ENCODE measurements around the gene SPNS2.

Gene SPNS2, protein sequence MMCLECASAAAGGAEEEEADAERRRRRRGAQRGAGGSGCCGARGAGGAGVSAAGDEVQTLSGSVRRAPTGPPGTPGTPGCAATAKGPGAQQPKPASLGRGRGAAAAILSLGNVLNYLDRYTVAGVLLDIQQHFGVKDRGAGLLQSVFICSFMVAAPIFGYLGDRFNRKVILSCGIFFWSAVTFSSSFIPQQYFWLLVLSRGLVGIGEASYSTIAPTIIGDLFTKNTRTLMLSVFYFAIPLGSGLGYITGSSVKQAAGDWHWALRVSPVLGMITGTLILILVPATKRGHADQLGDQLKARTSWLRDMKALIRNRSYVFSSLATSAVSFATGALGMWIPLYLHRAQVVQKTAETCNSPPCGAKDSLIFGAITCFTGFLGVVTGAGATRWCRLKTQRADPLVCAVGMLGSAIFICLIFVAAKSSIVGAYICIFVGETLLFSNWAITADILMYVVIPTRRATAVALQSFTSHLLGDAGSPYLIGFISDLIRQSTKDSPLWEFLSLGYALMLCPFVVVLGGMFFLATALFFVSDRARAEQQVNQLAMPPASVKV

DNA sequence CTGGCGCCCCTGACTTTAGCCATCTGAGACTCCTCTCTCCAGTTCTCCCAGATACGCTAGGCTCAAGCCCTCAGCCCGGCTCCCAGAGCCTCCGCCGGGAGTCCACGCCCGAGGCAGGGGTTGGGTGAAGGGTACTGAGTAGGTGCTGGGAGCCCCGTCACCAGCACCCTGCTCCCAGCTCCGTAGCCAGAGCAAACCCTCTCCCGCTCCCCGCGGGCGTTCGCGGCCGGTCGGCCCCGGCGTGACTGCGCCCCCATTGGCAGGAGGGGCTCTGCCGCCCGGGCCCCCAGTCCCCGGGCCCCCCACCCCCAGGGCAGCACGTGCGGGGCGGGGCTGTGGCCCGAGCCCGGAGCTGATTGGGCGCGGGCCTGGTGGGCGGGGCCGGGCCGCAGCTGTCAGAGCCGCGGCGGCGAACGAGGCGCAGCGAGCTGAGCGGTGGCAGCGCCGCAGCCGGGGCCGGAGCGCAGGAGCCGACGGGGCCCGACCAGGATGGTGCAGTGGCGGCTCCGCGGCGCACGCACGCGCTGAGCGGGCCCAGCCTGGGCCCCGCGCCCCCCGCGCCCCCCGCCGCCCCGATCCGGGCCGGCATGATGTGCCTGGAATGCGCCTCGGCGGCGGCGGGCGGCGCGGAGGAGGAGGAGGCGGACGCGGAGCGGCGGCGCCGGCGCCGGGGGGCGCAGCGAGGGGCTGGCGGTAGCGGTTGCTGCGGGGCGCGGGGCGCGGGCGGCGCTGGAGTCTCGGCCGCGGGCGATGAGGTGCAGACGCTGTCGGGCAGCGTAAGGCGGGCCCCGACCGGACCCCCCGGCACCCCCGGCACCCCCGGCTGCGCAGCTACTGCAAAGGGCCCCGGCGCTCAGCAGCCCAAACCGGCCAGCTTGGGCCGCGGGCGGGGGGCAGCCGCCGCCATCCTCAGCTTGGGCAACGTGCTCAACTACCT, at the start of gene SPNS2:
TSS of gene SPNS2 (plus strand) at position 421 of the 937 bp plus-strand sequence. CDS start at position 588, 167 bp downstream.
- TF ChIP-seq USF1 (IDR thresholded peaks at IDR 0.05) (peak; percentile 52), CEBPB (IDR thresholded peaks at IDR 0.05) (no peak)

GRCh38 chr17:4449736-4450135, 48.9 kb upstream of the SPNS2 start:
- no peak for TF ChIP-seq EGR1 (IDR thresholded peaks at IDR 0.05)
- TF ChIP-seq USF1 (IDR thresholded peaks at IDR 0.05): no peak
- TF ChIP-seq CEBPB (IDR thresholded peaks at IDR 0.05): no peak
- no peak for TF ChIP-seq MAX (IDR thresholded peaks at IDR 0.05)
- TF ChIP-seq, protein P1, sequence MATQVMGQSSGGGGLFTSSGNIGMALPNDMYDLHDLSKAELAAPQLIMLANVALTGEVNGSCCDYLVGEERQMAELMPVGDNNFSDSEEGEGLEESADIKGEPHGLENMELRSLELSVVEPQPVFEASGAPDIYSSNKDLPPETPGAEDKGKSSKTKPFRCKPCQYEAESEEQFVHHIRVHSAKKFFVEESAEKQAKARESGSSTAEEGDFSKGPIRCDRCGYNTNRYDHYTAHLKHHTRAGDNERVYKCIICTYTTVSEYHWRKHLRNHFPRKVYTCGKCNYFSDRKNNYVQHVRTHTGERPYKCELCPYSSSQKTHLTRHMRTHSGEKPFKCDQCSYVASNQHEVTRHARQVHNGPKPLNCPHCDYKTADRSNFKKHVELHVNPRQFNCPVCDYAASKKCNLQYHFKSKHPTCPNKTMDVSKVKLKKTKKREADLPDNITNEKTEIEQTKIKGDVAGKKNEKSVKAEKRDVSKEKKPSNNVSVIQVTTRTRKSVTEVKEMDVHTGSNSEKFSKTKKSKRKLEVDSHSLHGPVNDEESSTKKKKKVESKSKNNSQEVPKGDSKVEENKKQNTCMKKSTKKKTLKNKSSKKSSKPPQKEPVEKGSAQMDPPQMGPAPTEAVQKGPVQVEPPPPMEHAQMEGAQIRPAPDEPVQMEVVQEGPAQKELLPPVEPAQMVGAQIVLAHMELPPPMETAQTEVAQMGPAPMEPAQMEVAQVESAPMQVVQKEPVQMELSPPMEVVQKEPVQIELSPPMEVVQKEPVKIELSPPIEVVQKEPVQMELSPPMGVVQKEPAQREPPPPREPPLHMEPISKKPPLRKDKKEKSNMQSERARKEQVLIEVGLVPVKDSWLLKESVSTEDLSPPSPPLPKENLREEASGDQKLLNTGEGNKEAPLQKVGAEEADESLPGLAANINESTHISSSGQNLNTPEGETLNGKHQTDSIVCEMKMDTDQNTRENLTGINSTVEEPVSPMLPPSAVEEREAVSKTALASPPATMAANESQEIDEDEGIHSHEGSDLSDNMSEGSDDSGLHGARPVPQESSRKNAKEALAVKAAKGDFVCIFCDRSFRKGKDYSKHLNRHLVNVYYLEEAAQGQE (IDR thresholded peaks at IDR 0.05; ENCODE audit: low read depth): no peak
- TF ChIP-seq TAF1 (IDR thresholded peaks at IDR 0.05; ENCODE audit: low read depth): no peak
- TF ChIP-seq RAD21 (IDR thresholded peaks at IDR 0.05; ENCODE audit: low read depth): no peak
- TF ChIP-seq TEAD4 (IDR thresholded peaks at IDR 0.05): no peak
- TF ChIP-seq YY1 (IDR thresholded peaks at IDR 0.05; ENCODE audit: low read depth): no peak
- no peak for TF ChIP-seq FOXM1 (IDR thresholded peaks at IDR 0.05; ENCODE audit: borderline replicate concordance, low read depth)
- no peak for TF ChIP-seq ZBTB7A (IDR thresholded peaks at IDR 0.05; ENCODE audit: low read depth)
- TF ChIP-seq TCF12 (IDR thresholded peaks at IDR 0.05; ENCODE audit: low read depth): no peak
- no peak for TF ChIP-seq CREB1 (IDR thresholded peaks at IDR 0.05; ENCODE audit: low read depth)
- no peak for TF ChIP-seq EP300 (IDR thresholded peaks at IDR 0.05; ENCODE audit: borderline replicate concordance)
- no peak for TF ChIP-seq NFIC (IDR thresholded peaks at IDR 0.05)

DNA sequence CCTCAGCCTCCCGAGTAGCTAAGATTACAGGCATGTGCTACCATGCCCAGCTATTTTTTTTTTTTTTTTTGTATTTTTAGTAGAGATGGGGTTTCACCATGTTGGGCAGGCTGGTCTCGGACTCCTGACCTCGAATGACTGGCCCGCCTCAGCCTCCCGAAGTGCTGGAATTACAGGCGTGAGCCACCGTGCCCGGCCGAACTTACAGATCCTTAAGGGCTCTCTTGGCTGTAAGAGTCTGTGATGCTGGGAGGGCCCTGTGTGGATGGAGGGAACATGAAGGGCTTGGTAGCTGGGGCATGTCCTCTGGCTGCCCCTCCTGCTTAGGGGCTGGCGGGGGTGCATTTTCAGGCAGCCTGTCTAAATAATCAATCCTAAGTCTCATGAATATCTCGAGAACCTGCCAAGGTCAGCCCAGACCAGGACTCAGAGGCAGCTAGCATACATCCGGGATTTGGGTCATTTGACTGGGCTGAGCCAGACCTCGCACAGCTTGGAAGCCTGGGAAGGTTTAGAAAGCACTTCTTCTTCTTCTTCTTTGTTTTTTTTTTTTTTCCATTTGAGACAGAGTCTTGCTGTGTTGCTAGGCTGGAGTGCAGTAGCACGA, 47.9 kb upstream of the SPNS2 start:
- TF ChIP-seq, protein P1 (IDR thresholded peaks at IDR 0.05; ENCODE audit: low read depth): no peak
- TF ChIP-seq EP300 (IDR thresholded peaks at IDR 0.05; ENCODE audit: borderline replicate concordance) (no peak), NFIC (IDR thresholded peaks at IDR 0.05) (no peak), TEAD4 (IDR thresholded peaks at IDR 0.05) (no peak)

- no peak for TF ChIP-seq CREB1 (IDR thresholded peaks at IDR 0.05; ENCODE audit: low read depth)
- TF ChIP-seq TCF12 (IDR thresholded peaks at IDR 0.05; ENCODE audit: low read depth): no peak
- TF ChIP-seq TEAD4 (IDR thresholded peaks at IDR 0.05): no peak
- no peak for TF ChIP-seq RAD21 (IDR thresholded peaks at IDR 0.05; ENCODE audit: low read depth)
- no peak for TF ChIP-seq FOXM1 (IDR thresholded peaks at IDR 0.05; ENCODE audit: borderline replicate concordance, low read depth)
- no peak for TF ChIP-seq YY1 (IDR thresholded peaks at IDR 0.05; ENCODE audit: low read depth)
- no peak for TF ChIP-seq TAF1 (IDR thresholded peaks at IDR 0.05; ENCODE audit: low read depth)
- TF ChIP-seq ZBTB7A (IDR thresholded peaks at IDR 0.05; ENCODE audit: low read depth): no peak
- no peak for TF ChIP-seq NFIC (IDR thresholded peaks at IDR 0.05)
- no peak for TF ChIP-seq EP300 (IDR thresholded peaks at IDR 0.05; ENCODE audit: borderline replicate concordance)
- TF ChIP-seq MAX (IDR thresholded peaks at IDR 0.05): no peak
- TF ChIP-seq, protein P1 (IDR thresholded peaks at IDR 0.05; ENCODE audit: low read depth): no peak
- TF ChIP-seq USF1 (IDR thresholded peaks at IDR 0.05): no peak
- TF ChIP-seq CEBPB (IDR thresholded peaks at IDR 0.05): no peak
- no peak for TF ChIP-seq EGR1 (IDR thresholded peaks at IDR 0.05)
Measured at GRCh38 chr17:4453812-4454591, 44.7 kb upstream of the SPNS2 start.
